Keratinocyte (primary cell): ENCODE results near the gene PRDM11. TPM values are rescaled to one million over a fixed set of nuclear protein-coding genes. Genes with fewer than 3 reads are reported as not detected.

ENCODE experiments used
- DNase-seq: peaks from one replicate; pipeline ENCODE4 v3.0.0-alpha.2; 2011; ENCODE audit warnings: low read depth, missing footprints, low spot score
- FAIRE-seq: peaks from 2 replicates; lab custom pipeline; 2011; peaks lifted over from hg19 to GRCh38; lab: Jason Lieb, UNC
- H2AFZ ChIP-seq: 2 replicates; pipeline ENCODE4 v1.6.0; 2012; ENCODE audit warnings: low read length, control low read depth, inconsistent platforms; ENCODE audit not compliant: control insufficient read depth
- H3K27ac ChIP-seq: 2 replicates; pipeline ENCODE4 v1.5.1; 2011; ENCODE audit warnings: low read length; ENCODE audit not compliant: control insufficient read depth, insufficient read depth
- H3K27me3 ChIP-seq: 3 replicates; pipeline ENCODE4 v1.6.0; 2011; ENCODE audit warnings: low read length; ENCODE audit not compliant: control insufficient read depth, insufficient read depth; ENCODE audit errors: extremely low read depth
- H3K36me3 ChIP-seq, 2 experiments: 2 replicates in 1 of 2; 3 replicates in 1 of 2; pipeline ENCODE4 v1.5.1; 2011; ENCODE audit warnings: low read length in 2 of 2, mild to moderate bottlenecking in 1 of 2; ENCODE audit not compliant: control insufficient read depth in 2 of 2, insufficient read depth in 2 of 2; ENCODE audit errors: extremely low read depth in 1 of 2
- H3K4me1 ChIP-seq: 3 replicates; pipeline ENCODE4 v1.5.1; 2011; ENCODE audit warnings: low read length; ENCODE audit not compliant: control insufficient read depth, insufficient read depth; ENCODE audit errors: extremely low read depth
- H3K4me2 ChIP-seq: 3 replicates; pipeline ENCODE4 v1.6.0; 2011; ENCODE audit warnings: low read depth, low read length; ENCODE audit not compliant: control insufficient read depth, insufficient read depth; ENCODE audit errors: extremely low read depth
- H3K4me3 ChIP-seq, 3 experiments: fragments of 200-600 bp in 1 of 3; sonication (generic) in 1 of 3; 2 replicates in 2 of 3; 3 replicates in 1 of 3; pipeline ENCODE4 v1.5.1; 2011 to 2016; ENCODE audit warnings: low read length in 3 of 3, mild to moderate bottlenecking in 3 of 3, control low read depth in 2 of 3, inconsistent platforms in 1 of 3, low read depth in 1 of 3, mixed read lengths in 1 of 3, mixed run types in 1 of 3, moderate library complexity in 1 of 3; ENCODE audit not compliant: control insufficient read depth in 2 of 3, insufficient read depth in 2 of 3; ENCODE audit errors: extremely low read depth in 1 of 3
- H3K79me2 ChIP-seq: 2 replicates; pipeline ENCODE4 v1.6.0; 2012; ENCODE audit warnings: low read length; ENCODE audit not compliant: control insufficient read depth, insufficient read depth
- H3K9ac ChIP-seq: 3 replicates; pipeline ENCODE4 v1.6.0; 2011; ENCODE audit warnings: low read length; ENCODE audit not compliant: control insufficient read depth, insufficient read depth; ENCODE audit errors: extremely low read depth
- H3K9me1 ChIP-seq: 3 replicates; pipeline ENCODE4 v1.6.0; 2011; ENCODE audit warnings: low read length; ENCODE audit not compliant: control insufficient read depth, insufficient read depth; ENCODE audit errors: extremely low read depth
- H3K9me3 ChIP-seq: 2 replicates; pipeline ENCODE4 v1.5.1; 2012; ENCODE audit warnings: low read depth, low read length; ENCODE audit not compliant: control insufficient read depth
- H4K20me1 ChIP-seq: 3 replicates; pipeline ENCODE4 v1.6.0; 2011; ENCODE audit warnings: low read length; ENCODE audit not compliant: control insufficient read depth, insufficient read depth; ENCODE audit errors: extremely low read depth
- CTCF ChIP-seq, 3 experiments: IDR thresholded peaks in 1 of 3; conservative IDR thresholded peaks in 1 of 3; optimal IDR thresholded peaks in 1 of 3; 2 replicates in 2 of 3; 3 replicates in 1 of 3; pipeline versions ENCODE3 to v1.5.1; 2011; ENCODE audit warnings: low read length in 3 of 3, mild to moderate bottlenecking in 3 of 3, moderate library complexity in 2 of 3, control low read depth in 1 of 3, inconsistent platforms in 1 of 3; ENCODE audit not compliant: insufficient read depth in 2 of 3; ENCODE audit errors: extremely low read depth in 1 of 3
- EZH2 ChIP-seq: IDR thresholded peaks from one replicate; pipeline ENCODE4 v1.6.1; 2012; ENCODE audit warnings: inconsistent platforms, mild to moderate bottlenecking, low read length, moderate library complexity
- dilution Hi-C: fragments of 300-500 bp; cut with MboI; formaldehyde crosslinking; loops from one replicate; pipeline ENCODE4 v1.7.0; 2020; ENCODE audit warnings: low sequenced_read_pairs; ENCODE audit not compliant: extremely low pct_ligation_motif_present
- polyA plus RNA-seq, 5 experiments: library from polyadenylated mRNA; depleted of rRNA in 3 of 5; stranded (reverse) in 3 of 5; stranded (forward) in 1 of 5; unstranded in 1 of 5; fragments of >200 nt; gene quantifications; 1 replicate in 1 of 5; 2 replicates in 3 of 5; 3 replicates in 1 of 5; pipeline versions ENCODE4 v1.2.1 to v1.2.3, GENCODE V29; 2011 to 2012; ENCODE audit warnings: missing spikeins in 2 of 5, low read depth in 1 of 5, low replicate concordance in 1 of 5

PRDM11 gene
- polyA plus RNA-seq, 1 donor (not counting 4 experiments of a cell fraction or from before 2014, with no cell fraction given) = 2.1 TPM

GRCh38 chr11:45155058-45155551 is 8.7 kb downstream of the PRDM11 start:
- TF ChIP-seq EZH2 (no peak), CTCF (optimal IDR thresholded peaks at IDR 0.05 in 1 of 3, IDR thresholded peaks at IDR 0.05 in 1 of 3, conservative IDR thresholded peaks at IDR 0.05 in 1 of 3; ENCODE audit: extremely low read depth in 1 of 3, insufficient read depth in 2 of 3, low read length in 3 of 3) (no peak)
- H3K4me1 ChIP-seq = peaks cover 10% of the 10 kb centered on the region
- DNase-seq = no peak
- no peaks in the 10 kb centered on the region for H3K27me3 ChIP-seq
- H3K27ac ChIP-seq = no peak overlapping the region
- H2AFZ ChIP-seq = no peak overlapping the region
- H3K9me1 ChIP-seq = no peaks in the 10 kb centered on the region
- no peak overlapping the region for H3K4me2 ChIP-seq
- no peaks in the 10 kb centered on the region for H3K79me2 ChIP-seq
- no peak overlapping the region for H3K9ac ChIP-seq
- no peaks in the 10 kb centered on the region for H3K36me3 ChIP-seq
- no peaks in the 10 kb centered on the region for H3K9me3 ChIP-seq
- no peak overlapping the region for H3K4me3 ChIP-seq
- H4K20me1 ChIP-seq = no peaks in the 10 kb centered on the region
- dilution Hi-C loops = no loop called here
- FAIRE-seq = no peak

- H3K4me1 ChIP-seq = peaks cover 10% of the 10 kb centered on the region
- no peak overlapping the region for H3K27ac ChIP-seq
- no peaks in the 10 kb centered on the region for H3K9me1 ChIP-seq
- no peak overlapping the region for H3K9ac ChIP-seq
- dilution Hi-C loops = no loop called here
- no peak overlapping the region for H2AFZ ChIP-seq
- TF ChIP-seq CTCF (optimal IDR thresholded peaks at IDR 0.05 in 1 of 3, IDR thresholded peaks at IDR 0.05 in 1 of 3, conservative IDR thresholded peaks at IDR 0.05 in 1 of 3; ENCODE audit: extremely low read depth in 1 of 3, insufficient read depth in 2 of 3, low read length in 3 of 3) (no peak), EZH2 (no peak)
- H3K79me2 ChIP-seq = no peaks in the 10 kb centered on the region
- no peak overlapping the region for H3K4me3 ChIP-seq
- no peak for DNase-seq
- H3K4me2 ChIP-seq = no peak overlapping the region
- no peaks in the 10 kb centered on the region for H4K20me1 ChIP-seq
- H3K36me3 ChIP-seq = no peaks in the 10 kb centered on the region
- FAIRE-seq = no peak
- no peaks in the 10 kb centered on the region for H3K9me3 ChIP-seq
- H3K27me3 ChIP-seq = no peaks in the 10 kb centered on the region
Observed at GRCh38 chr11:45155627-45156180, 9.3 kb downstream of the PRDM11 start.
